Measurements from ENCODE around the gene FBXO42.

FBXO42 gene

DNA sequence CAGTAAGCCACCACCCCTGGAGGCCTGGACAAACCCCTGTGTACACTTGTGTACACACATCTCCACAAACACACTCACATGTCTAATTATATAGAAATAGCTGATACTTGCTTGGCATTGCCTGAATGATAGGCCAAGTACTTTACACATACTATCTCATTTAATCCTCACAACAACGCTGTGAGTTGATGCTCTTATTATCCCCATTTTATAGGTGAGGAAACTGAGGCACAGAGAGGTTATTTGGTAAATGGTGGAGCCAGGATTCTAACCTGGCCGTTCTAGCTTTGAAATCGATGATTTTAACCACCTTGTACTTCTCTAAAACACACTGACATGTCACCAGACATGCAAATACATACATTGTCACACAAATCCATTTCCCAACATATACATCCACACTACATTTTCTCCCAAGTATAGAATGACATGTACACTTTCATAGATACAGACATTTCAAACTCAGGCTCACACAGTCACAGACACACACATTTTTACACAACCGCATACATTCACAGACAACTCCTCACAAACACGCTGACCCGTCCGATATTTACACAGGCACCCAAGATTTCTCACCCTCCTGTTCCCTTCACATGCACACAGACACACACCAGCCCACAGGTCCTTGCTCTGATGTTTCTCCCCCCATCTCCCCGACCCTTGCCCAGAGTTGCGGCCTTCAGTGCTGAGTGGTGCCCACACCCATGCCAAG, 143.0 kb downstream of the FBXO42 start:
- FAIRE-seq (peak; percentile 57), DNase-seq (ENCODE audit: insufficient read length, low spot score) (no peak)
- TF ChIP-seq SPI1 (IDR thresholded peaks at IDR 0.05; ENCODE audit: low read depth, low read length) (no peak), POLR2A (IDR thresholded peaks at IDR 0.05; ENCODE audit: low read depth, low read length) (no peak), POU2F2 (IDR thresholded peaks at IDR 0.05; ENCODE audit: low read depth, low read length) (no peak), TAF1 (IDR thresholded peaks at IDR 0.05; ENCODE audit: low read depth, low read length) (no peak), PAX5 (IDR thresholded peaks at IDR 0.05; ENCODE audit: insufficient read depth, low read length, severe bottlenecking) (no peak), POLR2AphosphoS5 (IDR thresholded peaks at IDR 0.05; ENCODE audit: low read depth, low read length) (no peak)

DNA sequence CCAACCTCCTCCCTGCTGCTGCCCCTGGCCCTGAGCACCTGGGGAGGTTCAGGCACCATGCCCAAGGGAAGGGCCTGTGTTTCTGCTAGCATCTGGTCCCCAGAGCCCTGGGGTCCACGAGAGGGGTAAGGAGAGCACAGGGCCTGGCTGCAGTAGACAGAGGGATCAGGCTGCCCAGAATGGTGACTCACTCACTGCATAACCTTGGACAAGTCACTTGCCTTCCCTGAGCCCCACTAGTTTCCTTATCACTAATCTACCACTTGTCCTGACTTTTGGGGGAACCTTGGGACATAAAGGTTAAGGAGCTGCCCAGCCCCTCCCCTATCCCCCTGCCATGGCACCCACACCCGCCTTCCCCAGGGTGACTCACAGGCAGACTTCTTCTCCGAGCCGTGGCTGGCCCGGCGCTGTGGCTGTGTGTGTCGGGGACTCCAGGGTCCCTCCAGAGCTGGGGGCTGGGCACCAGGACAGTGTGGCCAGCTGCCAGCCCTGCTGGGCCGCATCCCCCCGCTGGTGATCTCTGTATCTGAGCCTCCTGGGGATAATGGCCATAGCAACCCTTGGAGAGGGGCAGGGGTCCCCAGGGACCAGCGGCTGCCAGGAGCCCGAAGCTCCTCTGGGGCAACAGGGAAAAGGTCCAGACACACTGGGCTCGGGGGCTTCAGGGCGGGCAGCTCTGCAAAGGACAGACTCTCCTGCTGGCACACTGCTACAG, 143.9 kb downstream of the FBXO42 start:
- TF ChIP-seq POLR2AphosphoS5 (IDR thresholded peaks at IDR 0.05; ENCODE audit: low read depth, low read length) (no peak), POLR2A (IDR thresholded peaks at IDR 0.05; ENCODE audit: low read depth, low read length) (no peak), TAF1 (IDR thresholded peaks at IDR 0.05; ENCODE audit: low read depth, low read length) (no peak), POU2F2 (IDR thresholded peaks at IDR 0.05; ENCODE audit: low read depth, low read length) (no peak), PAX5 (IDR thresholded peaks at IDR 0.05; ENCODE audit: insufficient read depth, low read length, severe bottlenecking) (no peak), SPI1 (IDR thresholded peaks at IDR 0.05; ENCODE audit: low read depth, low read length) (no peak)
- DNase-seq (ENCODE audit: insufficient read length, low spot score), result no peak
- FAIRE-seq, result no peak

DNA sequence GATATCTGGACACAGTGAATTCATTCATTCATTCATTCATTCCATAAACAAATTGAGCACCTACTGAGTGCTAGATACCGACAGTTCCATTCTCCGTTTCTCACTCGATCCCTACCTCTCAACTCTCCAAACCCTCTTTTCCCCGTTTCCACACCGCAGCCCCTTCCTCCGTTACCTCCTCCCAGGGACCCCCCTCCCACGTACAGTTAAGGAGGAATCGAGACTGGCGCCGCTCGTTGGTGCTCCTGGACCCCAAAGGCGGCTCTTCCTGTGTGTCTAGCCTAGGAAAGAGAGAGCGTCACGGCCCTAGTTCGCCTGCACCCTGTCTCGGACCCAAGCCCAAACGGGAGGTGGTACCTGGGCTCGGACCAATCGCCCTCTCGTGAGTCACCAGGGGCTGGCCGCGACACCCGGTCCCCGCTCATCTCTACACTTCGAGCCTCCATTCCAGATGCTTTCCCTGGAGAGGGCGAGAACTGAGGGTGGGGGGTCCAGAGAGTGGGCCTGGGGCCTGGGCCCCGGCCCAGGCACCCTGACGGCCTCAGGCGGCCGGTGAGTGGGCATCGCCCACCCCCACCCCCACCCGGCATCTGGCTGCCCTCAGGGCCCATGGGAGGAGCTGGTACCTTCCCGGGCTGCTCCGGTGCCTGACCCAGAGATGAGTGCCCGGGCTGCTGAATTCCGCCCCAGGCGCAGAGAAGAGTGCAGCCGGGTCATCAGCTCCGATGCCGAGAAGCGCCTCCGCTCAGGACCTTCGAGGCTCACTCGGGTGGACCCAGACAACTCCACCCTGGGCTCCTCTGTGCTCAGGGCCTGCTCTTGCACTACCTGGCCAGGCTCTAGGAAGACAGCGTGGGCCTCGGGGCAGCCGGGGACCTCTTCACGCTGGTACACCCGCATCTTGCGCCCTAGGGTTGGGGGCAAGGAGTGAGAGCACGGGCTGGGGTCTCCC, 144.7 kb downstream of the FBXO42 start:
- FAIRE-seq (no peak), DNase-seq (ENCODE audit: insufficient read length, low spot score) (no peak)
- TF ChIP-seq PAX5 (IDR thresholded peaks at IDR 0.05; ENCODE audit: insufficient read depth, low read length, severe bottlenecking) (no peak), TAF1 (IDR thresholded peaks at IDR 0.05; ENCODE audit: low read depth, low read length) (no peak), POLR2A (IDR thresholded peaks at IDR 0.05; ENCODE audit: low read depth, low read length) (no peak), POLR2AphosphoS5 (IDR thresholded peaks at IDR 0.05; ENCODE audit: low read depth, low read length) (no peak), POU2F2 (IDR thresholded peaks at IDR 0.05; ENCODE audit: low read depth, low read length) (no peak), SPI1 (IDR thresholded peaks at IDR 0.05; ENCODE audit: low read depth, low read length) (no peak)

DNA sequence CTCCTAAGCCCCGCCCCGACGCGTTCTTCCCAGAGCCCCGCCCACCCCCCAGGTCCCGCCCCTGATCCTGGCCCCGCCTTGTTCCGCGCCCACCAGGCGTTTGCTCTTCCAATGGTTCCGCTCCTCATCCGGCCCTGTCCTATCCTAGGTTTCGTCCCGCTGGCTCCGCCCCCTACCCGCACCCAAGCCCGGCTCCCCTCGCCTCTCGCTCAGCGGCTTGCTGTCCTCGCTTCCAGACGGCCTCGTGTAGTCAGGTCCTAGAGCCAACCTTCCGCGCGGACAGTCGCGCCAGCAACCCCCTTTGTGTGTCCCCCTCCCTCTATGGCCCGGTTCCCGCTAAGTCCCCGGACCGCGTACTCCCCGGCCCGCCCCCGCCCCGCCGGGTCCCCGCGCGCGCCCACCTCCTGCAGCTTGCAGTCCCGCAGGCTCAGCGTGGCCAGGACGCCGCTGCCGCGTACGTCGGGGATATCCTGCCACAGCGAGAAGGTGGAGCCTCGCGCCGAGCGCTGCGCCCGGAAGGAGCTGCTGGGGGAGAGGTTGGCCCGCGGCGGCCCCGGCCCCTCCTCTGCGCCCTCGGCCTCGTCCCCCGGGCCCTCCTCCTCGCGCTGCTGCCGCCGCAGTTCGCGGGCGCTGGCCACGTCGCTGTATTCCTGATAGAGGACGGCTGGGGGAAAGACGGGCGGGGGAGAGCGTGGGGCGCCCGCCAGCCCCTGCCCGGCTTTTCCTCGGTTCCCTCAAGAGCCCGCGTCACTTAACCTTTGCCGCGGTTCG, 145.5 kb downstream of the FBXO42 start:
- DNase-seq (ENCODE audit: insufficient read length, low spot score) (peak; percentile 83), FAIRE-seq (peak; percentile 92)
- no peak for TF ChIP-seq PAX5 (IDR thresholded peaks at IDR 0.05; ENCODE audit: insufficient read depth, low read length, severe bottlenecking)
- TF ChIP-seq POLR2A (IDR thresholded peaks at IDR 0.05; ENCODE audit: low read depth, low read length), result no peak
- no peak for TF ChIP-seq TAF1 (IDR thresholded peaks at IDR 0.05; ENCODE audit: low read depth, low read length)
- TF ChIP-seq POLR2AphosphoS5 (IDR thresholded peaks at IDR 0.05; ENCODE audit: low read depth, low read length), result no peak
- no peak for TF ChIP-seq POU2F2 (IDR thresholded peaks at IDR 0.05; ENCODE audit: low read depth, low read length)
- no peak for TF ChIP-seq SPI1 (IDR thresholded peaks at IDR 0.05; ENCODE audit: low read depth, low read length)

DNA sequence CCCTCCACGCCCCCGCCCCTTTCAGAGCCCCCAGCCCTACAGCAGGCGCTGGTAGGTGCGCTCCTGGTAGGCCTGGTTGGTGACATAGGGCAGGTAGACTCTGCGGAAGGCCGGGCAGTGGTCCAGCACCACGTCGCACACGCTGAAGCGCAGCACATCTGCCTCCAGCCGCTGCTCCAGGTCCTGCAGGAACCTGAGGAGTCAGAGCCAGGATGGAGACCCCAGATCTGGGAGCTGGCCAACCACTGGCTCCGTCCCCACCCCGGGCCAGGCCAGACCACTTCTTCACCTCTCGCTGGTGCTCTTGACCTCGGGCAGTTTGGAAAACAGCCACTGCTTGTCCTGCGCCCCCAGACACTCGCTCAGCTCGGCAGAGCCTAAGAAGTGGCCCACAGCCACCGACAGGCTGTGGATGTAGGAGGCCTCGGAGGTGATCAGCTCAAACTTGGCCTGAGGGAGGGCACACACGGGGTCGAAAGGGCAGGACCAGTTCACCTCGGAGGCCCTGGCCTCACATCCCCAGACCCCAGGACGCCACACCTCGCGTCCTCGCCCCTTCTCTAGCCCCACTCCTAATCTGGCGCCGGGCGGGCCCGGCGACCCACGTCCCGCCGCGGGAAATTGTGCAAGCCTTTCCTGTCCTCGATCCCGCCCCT, 146.3 kb downstream of the FBXO42 start:
- DNase-seq (ENCODE audit: insufficient read length, low spot score) (no peak), FAIRE-seq (no peak)
- no peak for TF ChIP-seq PAX5 (IDR thresholded peaks at IDR 0.05; ENCODE audit: insufficient read depth, low read length, severe bottlenecking)
- no peak for TF ChIP-seq POU2F2 (IDR thresholded peaks at IDR 0.05; ENCODE audit: low read depth, low read length)
- TF ChIP-seq POLR2A (IDR thresholded peaks at IDR 0.05; ENCODE audit: low read depth, low read length), result no peak
- no peak for TF ChIP-seq TAF1 (IDR thresholded peaks at IDR 0.05; ENCODE audit: low read depth, low read length)
- TF ChIP-seq POLR2AphosphoS5 (IDR thresholded peaks at IDR 0.05; ENCODE audit: low read depth, low read length), result no peak
- no peak for TF ChIP-seq SPI1 (IDR thresholded peaks at IDR 0.05; ENCODE audit: low read depth, low read length)

DNA sequence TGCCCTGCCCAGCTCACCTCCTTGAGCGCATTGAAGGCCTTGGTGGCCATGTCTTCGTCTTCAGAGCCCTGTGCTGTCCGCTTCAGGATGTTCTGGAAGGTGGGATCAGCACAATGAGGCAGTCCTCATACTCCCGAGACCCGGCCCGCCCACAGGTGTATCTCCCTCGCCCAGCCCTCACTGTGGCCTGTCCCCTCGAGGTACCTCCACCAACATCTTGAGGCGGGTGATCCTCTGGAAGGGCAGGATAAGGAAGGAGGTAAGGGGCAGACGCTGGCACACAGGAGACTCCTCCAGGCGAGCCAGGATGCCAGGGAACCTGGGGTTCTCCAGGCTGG, 147.0 kb downstream of the FBXO42 start:
- FAIRE-seq (no peak), DNase-seq (ENCODE audit: insufficient read length, low spot score) (no peak)
- no peak for TF ChIP-seq POU2F2 (IDR thresholded peaks at IDR 0.05; ENCODE audit: low read depth, low read length)
- TF ChIP-seq TAF1 (IDR thresholded peaks at IDR 0.05; ENCODE audit: low read depth, low read length), result no peak
- no peak for TF ChIP-seq POLR2AphosphoS5 (IDR thresholded peaks at IDR 0.05; ENCODE audit: low read depth, low read length)
- no peak for TF ChIP-seq POLR2A (IDR thresholded peaks at IDR 0.05; ENCODE audit: low read depth, low read length)
- TF ChIP-seq SPI1 (IDR thresholded peaks at IDR 0.05; ENCODE audit: low read depth, low read length), result no peak
- no peak for TF ChIP-seq PAX5 (IDR thresholded peaks at IDR 0.05; ENCODE audit: insufficient read depth, low read length, severe bottlenecking)

DNA sequence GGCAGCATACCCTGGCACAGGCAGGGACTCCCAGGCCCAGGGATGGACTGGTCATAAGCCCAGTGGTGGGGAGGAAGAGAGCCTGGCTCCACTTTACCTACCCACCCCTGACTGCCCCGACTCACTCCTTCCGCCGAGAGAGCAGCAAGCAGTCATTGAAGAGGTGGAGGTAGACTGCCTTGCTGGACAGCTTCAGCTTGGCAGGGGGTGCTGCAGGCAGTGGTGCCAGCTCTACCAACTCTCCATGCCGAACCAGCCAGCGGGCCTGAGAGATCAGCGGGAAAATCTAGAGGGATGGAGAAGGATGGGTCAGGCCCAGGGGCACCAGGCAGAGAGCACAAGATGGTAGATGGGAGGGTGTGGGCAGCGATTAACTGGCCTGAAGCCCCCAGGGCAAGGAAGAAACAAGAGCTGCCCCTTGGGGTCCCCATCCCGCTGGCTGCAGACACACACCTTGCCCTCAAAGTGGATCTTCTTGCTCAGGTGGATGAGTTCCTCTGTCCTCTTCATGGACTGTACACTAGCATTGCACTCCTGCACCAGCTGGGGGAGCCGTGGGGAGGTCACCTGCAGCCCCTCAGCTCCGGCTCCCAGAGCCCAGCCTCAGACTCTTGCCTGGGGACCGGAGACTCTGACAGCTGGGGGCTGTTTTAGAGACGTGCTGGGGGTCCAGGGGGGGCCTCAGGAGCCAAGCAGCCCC, 147.5 kb downstream of the FBXO42 start:
- FAIRE-seq (no peak), DNase-seq (ENCODE audit: insufficient read length, low spot score) (no peak)
- TF ChIP-seq POU2F2 (IDR thresholded peaks at IDR 0.05; ENCODE audit: low read depth, low read length) (no peak), SPI1 (IDR thresholded peaks at IDR 0.05; ENCODE audit: low read depth, low read length) (no peak), POLR2A (IDR thresholded peaks at IDR 0.05; ENCODE audit: low read depth, low read length) (no peak), POLR2AphosphoS5 (IDR thresholded peaks at IDR 0.05; ENCODE audit: low read depth, low read length) (no peak), TAF1 (IDR thresholded peaks at IDR 0.05; ENCODE audit: low read depth, low read length) (no peak), PAX5 (IDR thresholded peaks at IDR 0.05; ENCODE audit: insufficient read depth, low read length, severe bottlenecking) (no peak)
